K562 (cell line): Measurements from ENCODE around the gene MXRA7. TPM values are rescaled to one million over a fixed set of nuclear protein-coding genes. Genes with fewer than 3 reads are reported as not detected.

Experiments used
- CAMTA2 ChIP-seq: fragments of 250-450 bp; sonication (Bioruptor Pico); conservative IDR thresholded peaks from 2 replicates; pipeline ENCODE4 v1.5.1; 2022
- DIDO1 ChIP-seq: fragments of 450-650 bp; IDR thresholded peaks from 2 replicates; pipeline ENCODE4 v1.6.1; 2016; ENCODE audit warnings: low read depth, missing biosample characterization, missing genetic modification characterization
- DNMT1 ChIP-seq: fragments of 450-650 bp; IDR thresholded peaks from 2 replicates; pipeline ENCODE4 v1.6.1; 2016; ENCODE audit warnings: antibody characterized with exemption, mild to moderate bottlenecking
- DPF2 ChIP-seq: fragments of 450-650 bp; IDR thresholded peaks from 2 replicates; pipeline ENCODE4 v1.6.1; 2016
- E2F5 ChIP-seq: sonication (generic); formaldehyde crosslinking; IDR thresholded peaks from 2 replicates; pipeline ENCODE4 v1.8.0; 2022; ENCODE audit warnings: mild to moderate bottlenecking, missing genetic modification reagents
- GABPA ChIP-seq: fragments of 200-800 bp; sonication (Bioruptor generic); conservative IDR thresholded peaks from 2 replicates; pipeline ENCODE4 v1.6.1; 2016; ENCODE audit warnings: low read depth, missing genetic modification characterization, missing compliant biosample characterization
- GATAD2A ChIP-seq: fragments of 450-650 bp; IDR thresholded peaks from 2 replicates; pipeline ENCODE4 v1.6.1; 2017
- HMG20A ChIP-seq: fragments of 450-650 bp; formaldehyde crosslinking; conservative IDR thresholded peaks from 2 replicates; pipeline ENCODE4 v1.4.0; 2020; ENCODE audit warnings: mild to moderate bottlenecking, mixed read lengths
- KAT8 ChIP-seq: fragments of 450-650 bp; IDR thresholded peaks from 2 replicates; pipeline ENCODE4 v1.6.1; 2016; ENCODE audit warnings: low read depth, mild to moderate bottlenecking
- KLF6 ChIP-seq: fragments of 250-450 bp; sonication (Bioruptor Pico); IDR thresholded peaks from 2 replicates; pipeline ENCODE4 v1.4.0; 2020; ENCODE audit warnings: mild to moderate bottlenecking, moderate library complexity, borderline replicate concordance
- LEF1 ChIP-seq: fragments of 450-650 bp; IDR thresholded peaks from 2 replicates; pipeline ENCODE4 v1.6.1; 2016; ENCODE audit warnings: mild to moderate bottlenecking
- MCM7 ChIP-seq, 2 experiments: fragments of 450-650 bp; IDR thresholded peaks; 2 replicates each; pipeline ENCODE4 v1.6.1; 2016 to 2018
- NR2C2 ChIP-seq, 2 experiments: fragments of 200-800 bp in 1 of 2; sonication (Bioruptor generic) in 1 of 2; sonication (generic) in 1 of 2; formaldehyde crosslinking in 1 of 2; IDR thresholded peaks; 2 replicates each; pipeline versions ENCODE4 v1.6.1 to v1.8.0; 2016 to 2022; ENCODE audit warnings: mild to moderate bottlenecking in 1 of 2, missing compliant biosample characterization in 1 of 2, missing genetic modification characterization in 1 of 2, missing genetic modification reagents in 1 of 2
- PHF8 ChIP-seq: fragments of 200-600 bp; sonication (generic); IDR thresholded peaks from 2 replicates; pipeline ENCODE4 v1.6.1; 2012; ENCODE audit warnings: mixed run types, mild to moderate bottlenecking, inconsistent platforms, low read length, moderate library complexity, borderline replicate concordance
- RBM22 ChIP-seq: fragments of 200-400 bp; formaldehyde crosslinking; IDR thresholded peaks from 2 replicates; pipeline ENCODE4 v1.6.1; 2018; ENCODE audit warnings: low read length, low read depth; ENCODE audit not compliant: poor library complexity, severe bottlenecking
- RBM25 ChIP-seq: fragments of 200-400 bp; formaldehyde crosslinking; IDR thresholded peaks from 2 replicates; pipeline ENCODE4 v1.6.1; 2018; ENCODE audit warnings: low read length, low read depth, moderate library complexity; ENCODE audit not compliant: severe bottlenecking
- SFPQ ChIP-seq: fragments of 200-400 bp; formaldehyde crosslinking; IDR thresholded peaks from 2 replicates; pipeline ENCODE4 v1.6.1; 2017; ENCODE audit warnings: mild to moderate bottlenecking, low read depth, low read length, moderate library complexity
- SIN3B ChIP-seq: fragments of 450-650 bp; IDR thresholded peaks from 2 replicates; pipeline ENCODE4 v1.6.1; 2017; ENCODE audit warnings: low read depth, mild to moderate bottlenecking, moderate library complexity
- SNRNP70 ChIP-seq: fragments of 200-400 bp; formaldehyde crosslinking; optimal IDR thresholded peaks from 2 replicates; pipeline ENCODE3; 2017; ENCODE audit warnings: low read depth, low read length
- SP2 ChIP-seq: IDR thresholded peaks from 2 replicates; pipeline ENCODE4 v1.6.1; 2011; ENCODE audit warnings: mild to moderate bottlenecking, low read depth, low read length, moderate library complexity; ENCODE audit not compliant: poor library complexity, severe bottlenecking; ENCODE audit errors: extremely low read depth
- TBL1XR1 ChIP-seq, 2 experiments: IDR thresholded peaks; 2 replicates each; pipeline ENCODE4 v1.6.1; 2012; ENCODE audit warnings: improper control_type of control experiment in 2 of 2, low read length in 2 of 2, mild to moderate bottlenecking in 1 of 2
- TFAP4 ChIP-seq: sonication (generic); formaldehyde crosslinking; IDR thresholded peaks from 2 replicates; pipeline ENCODE4 v1.8.0; 2022; ENCODE audit warnings: missing genetic modification reagents, mild to moderate bottlenecking, moderate library complexity, borderline replicate concordance
- ZNF134 ChIP-seq: fragments of 250-450 bp; sonication (Bioruptor Pico); conservative IDR thresholded peaks from 2 replicates; pipeline ENCODE4 v1.4.0; 2020
- polyA plus RNA-seq, 8 experiments: library from polyadenylated mRNA; depleted of rRNA in 4 of 8; stranded (reverse) in 5 of 8; unstranded in 3 of 8; fragments of >200 nt; fragmentation: Nextera tagmentation in 2 of 8; fragmentation: Illumina TruSeq in 1 of 8; extraction: Ambion mirVana in 2 of 8; extraction: Trizol in 1 of 8; gene quantifications; 2 replicates each; pipeline versions ENCODE4 v1.2.1 to v1.2.3, GENCODE V29; 2011 to 2014; ENCODE audit warnings: inconsistent platforms in 1 of 8, missing spikeins in 1 of 8
- total RNA-seq, 7 experiments: library from RNA; depleted of rRNA in 6 of 7; stranded (reverse); fragments of >200 nt in 6 of 7; fragmentation: Illumina TruSeq in 2 of 7; extraction: Trizol in 2 of 7; gene quantifications; 2 replicates each; pipeline versions ENCODE4 v1.2.1 to v1.2.3, GENCODE V29; 2011 to 2021; ENCODE audit warnings: low replicate concordance in 1 of 7

MXRA7 gene
- total and polyA plus RNA-seq, 9 of the 15 experiments (the other 6 are each of a cell fraction or from before 2014, with no cell fraction given), result 2.6 to 38.4 (median 14.3) TPM

- TF ChIP-seq HMG20A (CRISPR knock-in tag), result no peak
- TF ChIP-seq TFAP4, result peak; percentile 88
- TF ChIP-seq SIN3B, result peak; percentile 40; the same call in 1 of the 2 replicates
- 0 out of 2 replicates have a peak, but pooled peaks have one; percentile 55 for TF ChIP-seq DPF2
- peak; percentile 76; the same call in 1 of the 2 replicates for TF ChIP-seq PHF8
- no peak for TF ChIP-seq RBM22
- TF ChIP-seq NR2C2 (CRISPR knock-in tag; IDR thresholded peaks at IDR 0.05), result peak; percentile 63; the same call in 1 of the 2 replicates
- peak; percentile 92 for TF ChIP-seq NR2C2 (tag; IDR thresholded peaks at IDR 0.05)
- TF ChIP-seq CAMTA2, result no peak
- TF ChIP-seq SNRNP70, result no peak
- no peak for TF ChIP-seq E2F5 (CRISPR knock-in tag)
- TF ChIP-seq DIDO1 (tag), result no peak
- TF ChIP-seq KLF6 (CRISPR knock-in tag), result no peak
- no peak; a peak in 1 of 4 replicates for TF ChIP-seq TBL1XR1 (IDR thresholded peaks at IDR 0.05; ENCODE audit: low read length in 2 of 2)
- TF ChIP-seq GABPA, result no peak
- TF ChIP-seq DNMT1, result no peak
- no peak for TF ChIP-seq MCM7 (IDR thresholded peaks at IDR 0.05)
- TF ChIP-seq SFPQ, result no peak
- 0 out of 2 replicates have a peak, but pooled peaks have one; percentile 8 for TF ChIP-seq LEF1
- TF ChIP-seq ZNF134 (CRISPR knock-in tag), result no peak
- no peak for TF ChIP-seq SP2
- no peak for TF ChIP-seq RBM25
- no peak for TF ChIP-seq KAT8
- TF ChIP-seq GATAD2A, result no peak
These were observed 27.1 kb upstream of the MXRA7 start, which contains the start of gene MFSD11 (continued) for GRCh38 chr17:76737676-76738467.
